ENCODE results near the gene CDC14B. TPM values are rescaled to one million over a fixed set of nuclear protein-coding genes. Genes with fewer than 3 reads are reported as not detected.

The CDC14B gene
- total RNA-seq, 1 experiment from 2014 or later, result 11.4 TPM

DNA sequence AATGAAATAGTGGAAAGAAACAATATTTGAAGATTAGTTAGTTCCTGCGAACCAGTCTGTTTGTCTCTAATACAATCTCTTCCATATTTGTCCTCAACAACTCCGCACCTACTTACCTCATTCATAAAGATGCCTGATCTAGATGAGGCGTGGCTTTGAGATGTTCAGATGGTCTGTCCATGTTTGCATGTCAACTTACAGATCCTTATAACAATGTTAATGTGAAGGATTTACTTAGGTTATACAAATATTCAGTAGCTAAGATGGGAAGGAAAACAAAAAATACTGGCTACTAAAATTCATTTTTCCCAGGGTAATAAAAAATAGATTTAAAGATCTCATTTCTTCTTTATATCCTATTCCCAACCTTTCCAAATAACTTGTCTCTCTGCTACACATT is 8.3 kb downstream of the CDC14B start:
- Histone ChIP-seq H3F3A (ENCODE audit: low read length, unreplicated experiment) (no peaks in the 10 kb centered on the region), H3K79me2 (ENCODE audit: low read length) (peaks cover 74% of the 10 kb centered on the region), H3K27me3 (ENCODE audit: low read length) (no peaks in the 10 kb centered on the region), H3K27ac (ENCODE audit: low read length) (peak overlapping the region; percentile 55), H3K4me2 (ENCODE audit: low read length) (peak overlapping the region; percentile 66), H3K9me3 (ENCODE audit: low read length) (no peaks in the 10 kb centered on the region), H3K9me2 (replicated peaks; ENCODE audit: low read length) (no peaks in the 10 kb centered on the region), H3K4me3 (ENCODE audit: low read length) (0 out of 2 replicates have a peak overlapping the region, but pooled peaks have one; percentile 40), H3K4me1 (ENCODE audit: insufficient read depth, low read length) (peaks cover 26% of the 10 kb centered on the region), H4K20me1 (ENCODE audit: low read length) (no peaks in the 10 kb centered on the region), H3K9ac (ENCODE audit: low read length) (no peak overlapping the region), H2AFZ (ENCODE audit: low read length) (no peak overlapping the region), H3K36me3 (ENCODE audit: low read depth, low read length) (no peaks in the 10 kb centered on the region)
- CTCF ChIA-PET, result no interaction called here
- intact Hi-C loops (cut with micrococcal nuclease), result no loop called here
- POLR2A ChIA-PET (ENCODE audit: unreplicated experiment), result interaction anchor here (0.7 kb wide), 1 partner anchor 947 kb away, joined by 8 read pairs; no protein-coding TSS in a partner anchor
- no peak for TF ChIP-seq EZH2 (IDR thresholded peaks at IDR 0.05; ENCODE audit: low read length, unreplicated experiment)
- no peak for TF ChIP-seq EZH2phosphoT487 (IDR thresholded peaks at IDR 0.05; ENCODE audit: borderline replicate concordance, low read length)
- TF ChIP-seq, protein P1, sequence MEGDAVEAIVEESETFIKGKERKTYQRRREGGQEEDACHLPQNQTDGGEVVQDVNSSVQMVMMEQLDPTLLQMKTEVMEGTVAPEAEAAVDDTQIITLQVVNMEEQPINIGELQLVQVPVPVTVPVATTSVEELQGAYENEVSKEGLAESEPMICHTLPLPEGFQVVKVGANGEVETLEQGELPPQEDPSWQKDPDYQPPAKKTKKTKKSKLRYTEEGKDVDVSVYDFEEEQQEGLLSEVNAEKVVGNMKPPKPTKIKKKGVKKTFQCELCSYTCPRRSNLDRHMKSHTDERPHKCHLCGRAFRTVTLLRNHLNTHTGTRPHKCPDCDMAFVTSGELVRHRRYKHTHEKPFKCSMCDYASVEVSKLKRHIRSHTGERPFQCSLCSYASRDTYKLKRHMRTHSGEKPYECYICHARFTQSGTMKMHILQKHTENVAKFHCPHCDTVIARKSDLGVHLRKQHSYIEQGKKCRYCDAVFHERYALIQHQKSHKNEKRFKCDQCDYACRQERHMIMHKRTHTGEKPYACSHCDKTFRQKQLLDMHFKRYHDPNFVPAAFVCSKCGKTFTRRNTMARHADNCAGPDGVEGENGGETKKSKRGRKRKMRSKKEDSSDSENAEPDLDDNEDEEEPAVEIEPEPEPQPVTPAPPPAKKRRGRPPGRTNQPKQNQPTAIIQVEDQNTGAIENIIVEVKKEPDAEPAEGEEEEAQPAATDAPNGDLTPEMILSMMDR (conservative IDR thresholded peaks at IDR 0.05; ENCODE audit: low read depth, low read length), result no peak
- no peak for ATAC-seq
- no peak for DNase-seq
- no TSS peak for BruUV-seq (replicated peaks)

DNA sequence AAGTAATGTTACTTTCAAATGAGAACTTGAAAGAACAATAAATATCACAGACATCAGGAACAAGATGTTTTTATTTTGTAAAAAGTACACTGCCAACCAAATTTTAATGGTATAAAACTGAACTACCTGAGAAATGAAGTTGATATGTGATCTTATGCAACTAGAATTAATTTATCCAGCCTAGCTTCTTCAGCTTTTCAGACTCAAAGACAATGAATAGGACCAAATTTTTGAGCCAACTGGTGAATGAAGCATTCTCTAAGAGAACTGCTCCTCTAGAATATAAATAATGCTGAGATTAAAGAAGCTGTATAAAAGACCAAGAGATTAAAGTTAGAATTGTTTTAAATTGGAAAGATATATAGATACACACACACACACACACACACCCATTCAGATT is 9.9 kb downstream of the CDC14B start:
- intact Hi-C loops (cut with micrococcal nuclease), result no loop called here

DNA sequence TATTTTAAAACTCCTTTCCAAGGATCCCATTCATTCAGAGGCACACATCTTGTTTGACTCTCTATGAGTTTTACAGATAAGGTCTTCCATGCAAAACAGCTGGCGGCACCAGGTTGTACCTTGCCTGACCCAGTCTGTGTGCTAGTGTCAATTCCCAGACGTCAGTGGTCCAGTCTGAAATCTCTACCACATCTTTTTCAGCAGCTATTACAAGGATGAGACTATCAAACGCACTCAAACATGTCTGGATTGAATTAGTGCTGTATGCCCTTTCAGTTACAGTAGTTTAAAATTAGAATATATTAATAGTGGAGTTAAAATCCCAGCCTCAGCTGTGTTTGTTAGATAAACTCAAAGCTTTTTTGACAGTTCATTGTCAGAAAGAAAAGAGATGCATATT is 11.7 kb downstream of the CDC14B start:
- H3K4me2 ChIP-seq (ENCODE audit: low read length), result no peak overlapping the region
- ChIA-PET CTCF (no interaction called here), POLR2A (ENCODE audit: unreplicated experiment) (no interaction called here)
- ATAC-seq (no peak), DNase-seq (no peak)
- no peak for TF ChIP-seq EZH2 (IDR thresholded peaks at IDR 0.05; ENCODE audit: low read length, unreplicated experiment)
- no peak for TF ChIP-seq EZH2phosphoT487 (IDR thresholded peaks at IDR 0.05; ENCODE audit: borderline replicate concordance, low read length)
- TF ChIP-seq, protein P1 (conservative IDR thresholded peaks at IDR 0.05; ENCODE audit: low read depth, low read length), result no peak
- no peak overlapping the region for H3K9ac ChIP-seq (ENCODE audit: low read length)
- no peaks in the 10 kb centered on the region for H4K20me1 ChIP-seq (ENCODE audit: low read length)
- BruUV-seq (replicated peaks), result no TSS peak
- H3K9me3 ChIP-seq (ENCODE audit: low read length), result no peaks in the 10 kb centered on the region
- no peaks in the 10 kb centered on the region for H3F3A ChIP-seq (ENCODE audit: low read length, unreplicated experiment)
- no peaks in the 10 kb centered on the region for H3K36me3 ChIP-seq (ENCODE audit: low read depth, low read length)
- no peak overlapping the region for H3K27ac ChIP-seq (ENCODE audit: low read length)
- intact Hi-C loops (cut with micrococcal nuclease), result no loop called here
- no peaks in the 10 kb centered on the region for H3K9me2 ChIP-seq (replicated peaks; ENCODE audit: low read length)
- H3K4me1 ChIP-seq (ENCODE audit: insufficient read depth, low read length), result peaks cover 24% of the 10 kb centered on the region
- no peak overlapping the region for H2AFZ ChIP-seq (ENCODE audit: low read length)
- H3K79me2 ChIP-seq (ENCODE audit: low read length), result peaks cover 40% of the 10 kb centered on the region
- no peaks in the 10 kb centered on the region for H3K27me3 ChIP-seq (ENCODE audit: low read length)
- no peak overlapping the region for H3K4me3 ChIP-seq (ENCODE audit: low read length)

More for the DNA sequence above, 9.9 kb downstream of the CDC14B start:
- POLR2A ChIA-PET (ENCODE audit: unreplicated experiment), result no interaction called here
- no peak for ATAC-seq
- Histone ChIP-seq H3K4me3 (ENCODE audit: low read length) (no peak overlapping the region), H3K36me3 (ENCODE audit: low read depth, low read length) (no peaks in the 10 kb centered on the region), H3K9ac (ENCODE audit: low read length) (no peak overlapping the region), H3K9me3 (ENCODE audit: low read length) (no peaks in the 10 kb centered on the region), H3K27ac (ENCODE audit: low read length) (no peak overlapping the region), H4K20me1 (ENCODE audit: low read length) (no peaks in the 10 kb centered on the region), H3K9me2 (replicated peaks; ENCODE audit: low read length) (no peaks in the 10 kb centered on the region), H3K27me3 (ENCODE audit: low read length) (no peaks in the 10 kb centered on the region), H3K4me1 (ENCODE audit: insufficient read depth, low read length) (peaks cover 26% of the 10 kb centered on the region), H3F3A (ENCODE audit: low read length, unreplicated experiment) (no peaks in the 10 kb centered on the region), H3K4me2 (ENCODE audit: low read length) (no peak overlapping the region), H3K79me2 (ENCODE audit: low read length) (peaks cover 58% of the 10 kb centered on the region), H2AFZ (ENCODE audit: low read length) (no peak overlapping the region)
- TF ChIP-seq, protein P1 (conservative IDR thresholded peaks at IDR 0.05; ENCODE audit: low read depth, low read length), result no peak
- TF ChIP-seq EZH2phosphoT487 (IDR thresholded peaks at IDR 0.05; ENCODE audit: borderline replicate concordance, low read length) (no peak), EZH2 (IDR thresholded peaks at IDR 0.05; ENCODE audit: low read length, unreplicated experiment) (no peak)
- no peak for DNase-seq
- no TSS peak for BruUV-seq (replicated peaks)
- CTCF ChIA-PET, result no interaction called here

All from PC-3 (cell line).